Measurements from ENCODE around the gene OBSCN.
"Not testable (repeated sequence)": the region's sequence is repeated elsewhere in the genome, so short reads cannot be mapped to it uniquely, and the experiment has no call there.

Gene OBSCN

GRCh38 chr1:228188249-228188648, 19.6 kb upstream of the OBSCN start:
- not testable (repeated sequence) for DNase-seq

- no peak for DNase-seq
Observed at GRCh38 chr1:228190182-228190581, 17.7 kb upstream of the OBSCN start.

GRCh38 chr1:228190778-228191177, 17.1 kb upstream of the OBSCN start:
- DNase-seq = no peak

GRCh38 chr1:228194436-228194835, 13.4 kb upstream of the OBSCN start:
- no peak for DNase-seq

- DNase-seq = no peak
Observed at GRCh38 chr1:228194921-228195812, 12.7 kb upstream of the OBSCN start.

- DNase-seq = no peak
Observed at GRCh38 chr1:228197555-228198147, 10.2 kb upstream of the OBSCN start.

GRCh38 chr1:228198977-228199590, 8.8 kb upstream of the OBSCN start:
- no peak for DNase-seq

GRCh38 chr1:228204958-228205357, 2.9 kb upstream of the OBSCN start:
- DNase-seq = no peak

- DNase-seq = no peak
Observed at GRCh38 chr1:228205526-228206436, 2.1 kb upstream of the OBSCN start.

GRCh38 chr1:228206582-228207351, 1.1 kb upstream of the OBSCN start:
- no peak for DNase-seq

- no peak for DNase-seq
Observed at GRCh38 chr1:228207381-228207810, 448 bp upstream of the OBSCN start.

GRCh38 chr1:228208831-228209551, 1.1 kb downstream of the OBSCN start:
- no peak for DNase-seq

GRCh38 chr1:228209657-228210056, 1.8 kb downstream of the OBSCN start:
- DNase-seq = no peak

GRCh38 chr1:228210076-228210651, 2.3 kb downstream of the OBSCN start:
- DNase-seq = no peak

- DNase-seq = no peak
Observed at GRCh38 chr1:228210712-228211530, 3.1 kb downstream of the OBSCN start.

- no peak for DNase-seq
Observed at GRCh38 chr1:228211531-228212414, 3.9 kb downstream of the OBSCN start.

- DNase-seq = no peak
Observed at GRCh38 chr1:228212415-228212965, 4.6 kb downstream of the OBSCN start.

Data from suppressor macrophage treated with lipopolysaccharide for 1 hour (primary cell).